AG04450 (cell line): ENCODE results near the gene RSAD1. TPM values are rescaled to one million over a fixed set of nuclear protein-coding genes. Genes with fewer than 3 reads are reported as not detected.

Experiments
- CTCF ChIA-PET: fragments of 300-600, 350-600 bp; formaldehyde crosslinking; extraction: SDS; loops from one replicate; lab custom pipeline; 2022; ENCODE audit warnings: antibody characterized with exemption, inconsistent platforms; lab: Charles Lee
- POLR2A ChIA-PET: fragments of 350-600 bp; formaldehyde crosslinking; extraction: SDS; loops from one replicate; lab custom pipeline; 2021; ENCODE audit warnings: antibody characterized with exemption, inconsistent platforms; lab: Yijun Ruan, JAX
- DNase-seq: peaks from one replicate; pipeline ENCODE4 v3.0.0-alpha.2; 2011; ENCODE audit warnings: low read depth, low spot score
- H3K27ac ChIP-seq: one replicate; pipeline ENCODE4 v1.5.1; 2012; ENCODE audit warnings: low read depth, low read length, control low read depth
- H3K27me3 ChIP-seq: one replicate; pipeline ENCODE4 v1.6.0; 2012; ENCODE audit warnings: low read length; ENCODE audit not compliant: control insufficient read depth, insufficient read depth
- H3K4me3 ChIP-seq: 2 replicates; pipeline ENCODE4 v1.5.1; 2011; ENCODE audit warnings: mild to moderate bottlenecking, low read depth, low read length, control low read depth
- H3K9me3 ChIP-seq: 2 replicates; pipeline ENCODE4 v1.5.1; 2012; ENCODE audit warnings: low read length; ENCODE audit not compliant: control insufficient read depth, insufficient read depth
- CTCF ChIP-seq: IDR thresholded peaks from 2 replicates; pipeline ENCODE4 v1.5.1; 2011; ENCODE audit warnings: low read depth, low read length, control low read depth, inconsistent platforms
- polyA plus RNA-seq: library from polyadenylated mRNA; depleted of rRNA; stranded (reverse); fragments of >200 nt; gene quantifications from 2 replicates; pipeline ENCODE4 v1.2.3, GENCODE V29; 2011

RSAD1 gene
- polyA plus RNA-seq, 1 experiment: 15.5 TPM

- CTCF ChIA-PET: no interaction called here
Observed at GRCh38 chr17:50448643-50449042, 30.0 kb upstream of the RSAD1 start.

DNA sequence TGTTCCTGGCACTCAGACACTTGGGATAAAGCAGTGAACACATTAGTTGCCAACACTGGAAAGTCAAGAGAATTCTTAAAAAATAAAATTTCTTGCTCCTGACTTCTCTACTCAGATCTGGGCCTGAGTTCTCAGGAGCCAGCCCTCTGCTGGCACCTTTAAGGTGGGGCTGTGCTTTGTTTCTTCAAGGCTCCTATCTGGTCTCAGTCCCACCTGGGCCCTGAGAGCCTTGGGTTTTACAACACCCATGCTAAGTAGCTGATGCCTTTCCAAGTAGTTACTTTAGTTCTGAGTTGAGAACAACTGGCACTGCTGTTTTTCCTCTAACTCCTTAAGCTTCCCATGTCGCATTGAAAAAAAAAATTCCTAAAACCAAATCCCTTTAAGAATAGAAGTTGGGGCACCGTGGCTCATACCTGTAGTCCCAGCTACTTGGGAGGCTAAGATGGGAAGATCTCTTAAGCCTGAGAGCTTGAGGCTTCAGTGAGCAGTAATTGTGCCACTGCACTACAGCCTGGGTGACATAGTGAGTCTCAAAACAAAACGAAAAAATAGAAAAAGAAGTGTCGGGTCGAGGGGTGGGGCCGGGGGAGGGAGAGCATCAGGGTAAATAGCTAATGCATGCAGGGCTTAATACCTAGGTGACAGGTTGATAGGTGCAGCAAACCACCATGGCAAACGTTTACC, 26.6 kb upstream of the RSAD1 start:
- ChIA-PET CTCF (no interaction called here), POLR2A (interaction anchor here (0.6 kb wide), 1 partner anchor 250 kb away, joined by 3 read pairs; no protein-coding TSS in a partner anchor)
- H3K9me3 ChIP-seq: no peaks in the 10 kb centered on the region
- no peak overlapping the region for H3K4me3 ChIP-seq
- no peak for TF ChIP-seq CTCF
- H3K27me3 ChIP-seq: no peaks in the 10 kb centered on the region
- no peak overlapping the region for H3K27ac ChIP-seq
- no peak for DNase-seq

More at GRCh38 chr17:50448643-50449042, 30.0 kb upstream of the RSAD1 start:
- Histone ChIP-seq H3K9me3 (no peaks in the 10 kb centered on the region), H3K27ac (no peak overlapping the region), H3K4me3 (no peak overlapping the region), H3K27me3 (no peaks in the 10 kb centered on the region)
- TF ChIP-seq CTCF: no peak
- no peak for DNase-seq
- POLR2A ChIA-PET: no interaction called here

GRCh38 chr17:50452630-50453300, 25.9 kb upstream of the RSAD1 start:
- no peaks in the 10 kb centered on the region for H3K9me3 ChIP-seq
- no peak overlapping the region for H3K4me3 ChIP-seq
- ChIA-PET CTCF (no interaction called here), POLR2A (interaction anchor here (1.3 kb wide), 1 partner anchor 26 kb away, joined by 3 read pairs; no protein-coding TSS in a partner anchor)
- no peak for TF ChIP-seq CTCF
- no peaks in the 10 kb centered on the region for H3K27me3 ChIP-seq
- H3K27ac ChIP-seq: no peak overlapping the region
- no peak for DNase-seq

DNA sequence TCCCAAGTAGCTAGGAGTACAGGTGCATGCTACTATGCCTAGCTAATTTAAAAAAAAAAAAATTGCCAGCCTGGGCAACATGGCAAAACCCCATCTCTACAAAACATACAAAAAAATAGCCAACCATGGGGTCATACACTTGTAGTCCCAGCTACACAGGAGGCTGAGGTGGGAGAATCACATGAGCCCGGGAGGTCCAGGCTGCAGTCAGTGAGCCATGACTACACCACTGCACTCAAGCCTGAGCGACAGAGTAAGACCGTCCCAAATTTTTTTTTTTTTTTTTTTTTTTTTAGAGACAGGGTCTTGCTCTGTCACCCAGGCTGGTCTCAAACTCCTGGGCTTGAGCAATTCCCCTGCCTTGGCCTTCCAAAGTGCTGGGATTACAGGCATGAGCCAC, 24.8 kb upstream of the RSAD1 start:
- DNase-seq: no peak
- Histone ChIP-seq H3K9me3 (no peaks in the 10 kb centered on the region), H3K27me3 (no peaks in the 10 kb centered on the region), H3K4me3 (no peak overlapping the region), H3K27ac (no peak overlapping the region)
- TF ChIP-seq CTCF: no peak
- ChIA-PET CTCF (interaction anchor here (1.0 kb wide), 1 partner anchor 25 kb away, joined by 4 read pairs; the partner anchor contains the start of gene RSAD1), POLR2A (interaction anchor here (0.7 to 1.3 kb wide), 2 partner anchors 27 to 304 kb away, joined by 3 to 4 read pairs; no protein-coding TSS in a partner anchor)

DNA sequence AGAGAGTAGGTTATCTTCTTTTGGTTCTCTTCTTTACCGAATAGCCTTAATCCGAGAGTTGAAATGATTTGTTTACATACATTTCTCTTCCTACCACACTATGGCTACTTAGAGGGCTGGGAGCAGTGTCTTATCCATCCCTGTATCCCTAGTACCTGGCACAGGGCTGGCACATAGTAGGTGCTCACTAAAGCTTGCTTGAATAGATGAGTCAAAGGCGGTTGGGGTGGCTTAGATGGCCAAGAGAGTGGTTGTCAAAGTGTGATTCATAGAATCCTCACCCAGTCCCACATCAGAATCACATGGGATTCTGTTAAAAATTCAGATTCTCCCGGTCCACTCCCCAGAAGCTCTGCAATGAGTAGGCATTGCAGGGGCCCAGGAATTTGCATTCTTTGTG, 21.0 kb upstream of the RSAD1 start:
- Histone ChIP-seq H3K4me3 (no peak overlapping the region), H3K9me3 (no peaks in the 10 kb centered on the region), H3K27me3 (no peaks in the 10 kb centered on the region), H3K27ac (no peak overlapping the region)
- ChIA-PET POLR2A (no interaction called here), CTCF (interaction anchor here (0.6 to 1.4 kb wide), 2 partner anchors 21 to 96 kb away, joined by 4 to 6 read pairs; no protein-coding TSS in a partner anchor)
- no peak for TF ChIP-seq CTCF
- DNase-seq: no peak
